Measurements from ENCODE around the gene CHD9.
"Not testable (repeated sequence)": the region's sequence is repeated elsewhere in the genome, so short reads cannot be mapped to it uniquely, and the experiment has no call there.

Gene CHD9

GRCh38 chr16:53048139-53048915, 6.5 kb upstream of the CHD9 start:
- Histone ChIP-seq H3K9ac (ENCODE audit: low read depth, low read length, poor library complexity, severe bottlenecking) (no peak overlapping the region), H3K4me3 (ENCODE audit: low read length, poor library complexity, severe bottlenecking) (no peak overlapping the region), H3K4me2 (ENCODE audit: low read depth, low read length, poor library complexity, severe bottlenecking) (no peak overlapping the region)

GRCh38 chr16:53051255-53051654, 3.5 kb upstream of the CHD9 start:
- H3K9me2 ChIP-seq (replicated peaks; ENCODE audit: low read depth, low read length): not testable (repeated sequence)

More at GRCh38 chr16:53048139-53048915, 6.5 kb upstream of the CHD9 start:
- Histone ChIP-seq H2AFZ (ENCODE audit: low read length) (no peak overlapping the region), H3K9me2 (replicated peaks; ENCODE audit: low read depth, low read length) (no peaks in the 10 kb centered on the region), H3K79me2 (ENCODE audit: insufficient read depth, low read length) (no peaks in the 10 kb centered on the region), H4K20me1 (ENCODE audit: insufficient read depth, low read length, poor library complexity, severe bottlenecking) (no peaks in the 10 kb centered on the region), H3F3A (ENCODE audit: low read depth) (no peaks in the 10 kb centered on the region), H3K27me3 (ENCODE audit: insufficient read depth, low read length, poor library complexity, severe bottlenecking) (no peaks in the 10 kb centered on the region), H3K4me1 (ENCODE audit: insufficient read depth, low read length, poor library complexity, severe bottlenecking) (peaks cover 11% of the 10 kb centered on the region), H3K9me3 (ENCODE audit: insufficient read depth, low read depth, low read length) (no peaks in the 10 kb centered on the region), H3K36me3 (ENCODE audit: insufficient read depth, low read length) (no peaks in the 10 kb centered on the region)
- TF ChIP-seq CTCF (conservative IDR thresholded peaks at IDR 0.05; ENCODE audit: low read length) (no peak), EZH2phosphoT487 (IDR thresholded peaks at IDR 0.05; ENCODE audit: borderline replicate concordance) (no peak)

GRCh38 chr16:53052519-53053501, 2.0 kb upstream of the CHD9 start, which contains the start of gene CHD9NB:
Gene CHD9NB, minus strand, starts transcription at chr16:53052897. Its CDS starts 8,739 bp downstream, at chr16:53044158.
- Histone ChIP-seq H2AFZ (ENCODE audit: low read length) (peak within 1 kb of the TSS; percentile 70), H3K79me2 (ENCODE audit: insufficient read depth, low read length) (peaks cover 17% of the 10 kb centered on the region), H3K4me1 (ENCODE audit: insufficient read depth, low read length, poor library complexity, severe bottlenecking) (peaks cover 26% of the 10 kb centered on the region), H3K4me2 (ENCODE audit: low read depth, low read length, poor library complexity, severe bottlenecking) (peak within 1 kb of the TSS; percentile 67), H4K20me1 (ENCODE audit: insufficient read depth, low read length, poor library complexity, severe bottlenecking) (no peaks in the 10 kb centered on the region), H3K27me3 (ENCODE audit: insufficient read depth, low read length, poor library complexity, severe bottlenecking) (no peaks in the 10 kb centered on the region), H3F3A (ENCODE audit: low read depth) (no peaks in the 10 kb centered on the region), H3K9ac (ENCODE audit: low read depth, low read length, poor library complexity, severe bottlenecking) (peak within 1 kb of the TSS; percentile 64), H3K36me3 (ENCODE audit: insufficient read depth, low read length) (no peaks in the 10 kb centered on the region), H3K9me3 (ENCODE audit: insufficient read depth, low read depth, low read length) (no peaks in the 10 kb centered on the region), H3K9me2 (replicated peaks; ENCODE audit: low read depth, low read length) (no peaks in the 10 kb centered on the region), H3K4me3 (ENCODE audit: low read length, poor library complexity, severe bottlenecking) (peak within 1 kb of the TSS; percentile 64)
- no peak for TF ChIP-seq CTCF (conservative IDR thresholded peaks at IDR 0.05; ENCODE audit: low read length)
- TF ChIP-seq EZH2phosphoT487 (IDR thresholded peaks at IDR 0.05; ENCODE audit: borderline replicate concordance): no peak

More at GRCh38 chr16:53051255-53051654, 3.5 kb upstream of the CHD9 start:
- not testable (repeated sequence) for H3K9me3 ChIP-seq (ENCODE audit: insufficient read depth, low read depth, low read length); H2AFZ ChIP-seq (ENCODE audit: low read length); H3K27me3 ChIP-seq (ENCODE audit: insufficient read depth, low read length, poor library complexity, severe bottlenecking); H4K20me1 ChIP-seq (ENCODE audit: insufficient read depth, low read length, poor library complexity, severe bottlenecking); H3K36me3 ChIP-seq (ENCODE audit: insufficient read depth, low read length); H3K9ac ChIP-seq (ENCODE audit: low read depth, low read length, poor library complexity, severe bottlenecking); H3K4me3 ChIP-seq (ENCODE audit: low read length, poor library complexity, severe bottlenecking); H3F3A ChIP-seq (ENCODE audit: low read depth); H3K4me2 ChIP-seq (ENCODE audit: low read depth, low read length, poor library complexity, severe bottlenecking)
- Histone ChIP-seq H3K79me2 (ENCODE audit: insufficient read depth, low read length) (peaks cover 11% of the 10 kb centered on the region), H3K4me1 (ENCODE audit: insufficient read depth, low read length, poor library complexity, severe bottlenecking) (peaks cover 22% of the 10 kb centered on the region)
